Panc1 (cell line): ENCODE measurements around the gene MTURN. TPM values are rescaled to one million over a fixed set of nuclear protein-coding genes. Genes with fewer than 3 reads are reported as not detected.

Source experiments
- ATAC-seq: fragments of 200-7000 bp; cut with Tn5 transposase; 2 replicates; pipeline ENCODE4 v1.9.1; 2020; ENCODE audit warnings: mild to moderate bottlenecking, moderate library complexity
- BruUV-seq: library from RNA; stranded (reverse); fragments of 400-500 nt; replicated peaks from 2 replicates; lab custom pipeline; 2021; lab: Mats Ljungman, UMichigan
- CTCF ChIA-PET: fragments of 300-600 bp; sonication (Branson Sonifier 250); formaldehyde crosslinking; loops from one replicate; lab custom pipeline; 2022; ENCODE audit warnings: antibody characterized with exemption; lab: Charles Lee
- POLR2A ChIA-PET: fragments of 300-600 bp; sonication (Branson Sonifier 250); formaldehyde crosslinking; loops from one replicate; lab custom pipeline; 2022; ENCODE audit warnings: antibody characterized with exemption; lab: Charles Lee
- DNase-seq: peaks from one replicate; pipeline ENCODE4 v3.0.0-alpha.2; 2010; ENCODE audit warnings: low read depth, low spot score
- H3K27ac ChIP-seq: 2 replicates; pipeline ENCODE4 v1.5.1; 2011; ENCODE audit warnings: mild to moderate bottlenecking, low read length, inconsistent platforms
- H3K27me3 ChIP-seq: fragments of 200-500 bp; sonication (Bioruptor generic); 2 replicates; pipeline ENCODE4 v1.6.0; 2014; ENCODE audit warnings: low read length, inconsistent platforms; ENCODE audit not compliant: control insufficient read depth, insufficient read depth
- H3K36me3 ChIP-seq: fragments of 200-500 bp; sonication (Bioruptor generic); 2 replicates; pipeline ENCODE4 v1.5.1; 2014; ENCODE audit warnings: inconsistent platforms, mild to moderate bottlenecking, low read length, moderate library complexity; ENCODE audit not compliant: control insufficient read depth, insufficient read depth
- H3K4me1 ChIP-seq: 2 replicates; pipeline ENCODE4 v1.5.1; 2011; ENCODE audit warnings: inconsistent platforms, mild to moderate bottlenecking, low read length, moderate library complexity; ENCODE audit not compliant: control insufficient read depth, insufficient read depth
- H3K4me3 ChIP-seq, 2 experiments: 2 replicates each; pipeline ENCODE4 v1.5.1; 2011 to 2012; ENCODE audit warnings: low read depth in 2 of 2, low read length in 2 of 2, mild to moderate bottlenecking in 2 of 2, inconsistent platforms in 1 of 2, moderate library complexity in 1 of 2
- H3K9me3 ChIP-seq: fragments of 200-500 bp; sonication (Bioruptor generic); 2 replicates; pipeline ENCODE4 v1.5.1; 2014; ENCODE audit warnings: low read depth, mild to moderate bottlenecking, inconsistent platforms, low read length, moderate library complexity; ENCODE audit not compliant: control insufficient read depth, insufficient read depth
- POLR2AphosphoS5 ChIP-seq: IDR thresholded peaks from 2 replicates; pipeline ENCODE4 v1.6.1; 2012; ENCODE audit warnings: mild to moderate bottlenecking, low read depth, low read length, moderate library complexity
- SIN3A ChIP-seq: IDR thresholded peaks from 2 replicates; pipeline ENCODE4 v1.6.1; 2012; ENCODE audit warnings: low read depth, mild to moderate bottlenecking, low read length, moderate library complexity, borderline replicate concordance; ENCODE audit not compliant: insufficient read depth
- TCF7L2 ChIP-seq: IDR thresholded peaks from 2 replicates; pipeline ENCODE4 v1.6.1; 2011; ENCODE audit warnings: mild to moderate bottlenecking, low read depth, low read length, inconsistent platforms
- in situ Hi-C: cut with HindIII; loops from 2 replicates; pipeline ENCODE4 v1.10.0; 2016; ENCODE audit warnings: low sequenced_read_pairs, low pct_unique_long_range_greater_than_20kb
- intact Hi-C: fragments of 100-400 bp; cut with micrococcal nuclease; formaldehyde crosslinking; loops from one replicate; pipeline ENCODE4 v1.10.0; 2022; ENCODE audit not compliant: unreplicated experiment
- total RNA-seq: library from RNA; stranded (reverse); gene quantifications from one replicate; pipeline ENCODE4 v1.2.1, GENCODE V29; 2021; ENCODE audit not compliant: unreplicated experiment
- TF ChIP-seq, protein P1 (sequence below): fragments of 450-650 bp; IDR thresholded peaks from 2 replicates; pipeline ENCODE4 v1.5.1; 2017; ENCODE audit warnings: mild to moderate bottlenecking
- TF ChIP-seq, protein P2 (sequence below), 2 experiments: IDR thresholded peaks; 2 replicates each; pipeline ENCODE4 v1.6.1; 2011 to 2012; ENCODE audit warnings: low read depth in 2 of 2, control low read depth in 1 of 2, low read length in 1 of 2, mild to moderate bottlenecking in 1 of 2, moderate library complexity in 1 of 2; ENCODE audit not compliant: insufficient read depth in 1 of 2

The MTURN gene
- total RNA-seq, 1 experiment from 2014 or later, result 1.2 TPM

DNA sequence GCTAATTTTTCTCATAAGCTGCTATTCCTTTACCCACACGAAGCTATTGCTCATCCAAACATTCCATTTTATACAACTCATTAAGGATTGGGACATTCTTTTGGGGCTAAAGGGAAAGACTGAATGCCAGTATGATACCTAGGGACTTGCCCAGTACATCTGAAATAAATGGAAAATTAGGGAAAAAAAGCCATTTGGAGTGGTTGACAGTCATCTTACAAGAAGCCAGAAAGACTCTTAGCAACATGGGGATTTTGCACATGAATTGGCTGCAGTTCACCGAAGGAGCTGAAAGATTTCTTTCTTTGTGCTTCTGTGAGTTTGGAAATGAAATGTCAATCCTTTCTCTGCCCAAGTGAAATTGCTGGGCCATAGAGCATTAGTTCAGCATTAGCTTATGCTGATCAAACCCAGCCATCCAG is 43.3 kb upstream of the MTURN start:
- intact Hi-C loops, result no loop called here
- TF ChIP-seq SIN3A (no peak), POLR2AphosphoS5 (no peak), TCF7L2 (no peak)
- TF ChIP-seq, protein P1, sequence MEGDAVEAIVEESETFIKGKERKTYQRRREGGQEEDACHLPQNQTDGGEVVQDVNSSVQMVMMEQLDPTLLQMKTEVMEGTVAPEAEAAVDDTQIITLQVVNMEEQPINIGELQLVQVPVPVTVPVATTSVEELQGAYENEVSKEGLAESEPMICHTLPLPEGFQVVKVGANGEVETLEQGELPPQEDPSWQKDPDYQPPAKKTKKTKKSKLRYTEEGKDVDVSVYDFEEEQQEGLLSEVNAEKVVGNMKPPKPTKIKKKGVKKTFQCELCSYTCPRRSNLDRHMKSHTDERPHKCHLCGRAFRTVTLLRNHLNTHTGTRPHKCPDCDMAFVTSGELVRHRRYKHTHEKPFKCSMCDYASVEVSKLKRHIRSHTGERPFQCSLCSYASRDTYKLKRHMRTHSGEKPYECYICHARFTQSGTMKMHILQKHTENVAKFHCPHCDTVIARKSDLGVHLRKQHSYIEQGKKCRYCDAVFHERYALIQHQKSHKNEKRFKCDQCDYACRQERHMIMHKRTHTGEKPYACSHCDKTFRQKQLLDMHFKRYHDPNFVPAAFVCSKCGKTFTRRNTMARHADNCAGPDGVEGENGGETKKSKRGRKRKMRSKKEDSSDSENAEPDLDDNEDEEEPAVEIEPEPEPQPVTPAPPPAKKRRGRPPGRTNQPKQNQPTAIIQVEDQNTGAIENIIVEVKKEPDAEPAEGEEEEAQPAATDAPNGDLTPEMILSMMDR, result no peak
- TF ChIP-seq, protein P2, sequence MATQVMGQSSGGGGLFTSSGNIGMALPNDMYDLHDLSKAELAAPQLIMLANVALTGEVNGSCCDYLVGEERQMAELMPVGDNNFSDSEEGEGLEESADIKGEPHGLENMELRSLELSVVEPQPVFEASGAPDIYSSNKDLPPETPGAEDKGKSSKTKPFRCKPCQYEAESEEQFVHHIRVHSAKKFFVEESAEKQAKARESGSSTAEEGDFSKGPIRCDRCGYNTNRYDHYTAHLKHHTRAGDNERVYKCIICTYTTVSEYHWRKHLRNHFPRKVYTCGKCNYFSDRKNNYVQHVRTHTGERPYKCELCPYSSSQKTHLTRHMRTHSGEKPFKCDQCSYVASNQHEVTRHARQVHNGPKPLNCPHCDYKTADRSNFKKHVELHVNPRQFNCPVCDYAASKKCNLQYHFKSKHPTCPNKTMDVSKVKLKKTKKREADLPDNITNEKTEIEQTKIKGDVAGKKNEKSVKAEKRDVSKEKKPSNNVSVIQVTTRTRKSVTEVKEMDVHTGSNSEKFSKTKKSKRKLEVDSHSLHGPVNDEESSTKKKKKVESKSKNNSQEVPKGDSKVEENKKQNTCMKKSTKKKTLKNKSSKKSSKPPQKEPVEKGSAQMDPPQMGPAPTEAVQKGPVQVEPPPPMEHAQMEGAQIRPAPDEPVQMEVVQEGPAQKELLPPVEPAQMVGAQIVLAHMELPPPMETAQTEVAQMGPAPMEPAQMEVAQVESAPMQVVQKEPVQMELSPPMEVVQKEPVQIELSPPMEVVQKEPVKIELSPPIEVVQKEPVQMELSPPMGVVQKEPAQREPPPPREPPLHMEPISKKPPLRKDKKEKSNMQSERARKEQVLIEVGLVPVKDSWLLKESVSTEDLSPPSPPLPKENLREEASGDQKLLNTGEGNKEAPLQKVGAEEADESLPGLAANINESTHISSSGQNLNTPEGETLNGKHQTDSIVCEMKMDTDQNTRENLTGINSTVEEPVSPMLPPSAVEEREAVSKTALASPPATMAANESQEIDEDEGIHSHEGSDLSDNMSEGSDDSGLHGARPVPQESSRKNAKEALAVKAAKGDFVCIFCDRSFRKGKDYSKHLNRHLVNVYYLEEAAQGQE (IDR thresholded peaks at IDR 0.05; ENCODE audit: insufficient read depth in 1 of 2, low read depth in 2 of 2, low read length in 1 of 2), result no peak
- no peak for ATAC-seq
- CTCF ChIA-PET, result no interaction called here
- H3K4me1 ChIP-seq, result no peaks in the 10 kb centered on the region
- no peaks in the 10 kb centered on the region for H3K9me3 ChIP-seq
- POLR2A ChIA-PET, result no interaction called here
- no TSS peak for BruUV-seq
- no peak overlapping the region for H3K27ac ChIP-seq
- DNase-seq, result no peak
- H3K36me3 ChIP-seq, result no peaks in the 10 kb centered on the region
- H3K27me3 ChIP-seq, result no peaks in the 10 kb centered on the region
- no peak overlapping the region for H3K4me3 ChIP-seq
- in situ Hi-C loops, result no loop called here

DNA sequence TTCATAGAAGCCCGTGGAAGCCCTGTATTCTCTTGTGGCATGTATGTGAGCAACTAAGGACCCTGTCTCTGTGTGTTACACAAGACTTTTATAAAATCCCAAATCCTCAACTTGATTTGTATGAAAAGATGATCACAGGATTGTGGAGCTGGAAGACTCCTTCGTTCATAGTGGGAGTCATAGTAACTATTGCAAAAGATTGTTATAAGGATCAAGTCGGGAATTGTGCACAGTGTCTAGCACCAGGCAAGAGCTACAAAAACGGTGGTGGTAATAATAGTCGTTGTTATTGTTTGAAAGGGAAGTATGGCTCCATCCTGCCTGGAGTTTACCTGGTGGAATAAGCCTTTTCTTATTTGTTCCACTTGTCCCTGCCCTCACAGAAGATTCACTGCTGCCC is 42.8 kb upstream of the MTURN start:
- Histone ChIP-seq H3K27me3 (no peaks in the 10 kb centered on the region), H3K27ac (no peak overlapping the region), H3K9me3 (no peaks in the 10 kb centered on the region), H3K4me3 (no peak overlapping the region), H3K36me3 (no peaks in the 10 kb centered on the region), H3K4me1 (no peaks in the 10 kb centered on the region)
- intact Hi-C loops, result no loop called here
- in situ Hi-C loops, result no loop called here
- no peak for ATAC-seq
- TF ChIP-seq, protein P2 (IDR thresholded peaks at IDR 0.05; ENCODE audit: insufficient read depth in 1 of 2, low read depth in 2 of 2, low read length in 1 of 2), result no peak
- no peak for TF ChIP-seq SIN3A
- TF ChIP-seq, protein P1, result no peak
- TF ChIP-seq TCF7L2, result no peak
- no peak for TF ChIP-seq POLR2AphosphoS5
- CTCF ChIA-PET, result no interaction called here
- POLR2A ChIA-PET, result no interaction called here
- no TSS peak for BruUV-seq
- no peak for DNase-seq
